Neural cell (in vitro differentiated cells): ENCODE results near the gene GSTCD. TPM values are rescaled to one million over a fixed set of nuclear protein-coding genes. Genes with fewer than 3 reads are reported as not detected.

ENCODE experiments used
- H2AFZ ChIP-seq: fragments of 200-600, 300-800 bp; sonication (generic), shearing (Covaris generic); 2 replicates; pipeline ENCODE4 v1.6.0; 2014; ENCODE audit warnings: low read depth, mild to moderate bottlenecking, antibody characterized with exemption, low read length, moderate library complexity
- H3F3A ChIP-seq: fragments of 200-600 bp; shearing (Covaris generic); 2 replicates; pipeline ENCODE4 v1.6.1; 2016; ENCODE audit warnings: mild to moderate bottlenecking, moderate library complexity, mixed read lengths, antibody characterized with exemption, low read length; ENCODE audit not compliant: insufficient read depth, poor library complexity, severe bottlenecking
- H3K27ac ChIP-seq: fragments of 200-600, 300-800 bp; sonication (generic), shearing (Covaris generic); 2 replicates; pipeline ENCODE4 v1.5.1; 2014; ENCODE audit warnings: mild to moderate bottlenecking, low read length, moderate library complexity
- H3K27me3 ChIP-seq: fragments of 300-800, 200-600 bp; sonication (generic), shearing (Covaris generic); 2 replicates; pipeline ENCODE4 v1.6.0; 2014; ENCODE audit warnings: mild to moderate bottlenecking, low read depth, low read length, moderate library complexity; ENCODE audit not compliant: insufficient read depth
- H3K36me3 ChIP-seq: fragments of 300-800, 200-600 bp; sonication (generic), shearing (Covaris generic); 2 replicates; pipeline ENCODE4 v1.5.1; 2014; ENCODE audit warnings: mild to moderate bottlenecking, antibody characterized with exemption, low read length, moderate library complexity; ENCODE audit not compliant: insufficient read depth
- H3K4me2 ChIP-seq: fragments of 300-800, 200-600 bp; sonication (generic), shearing (Covaris generic); 2 replicates; pipeline ENCODE4 v1.6.0; 2014; ENCODE audit warnings: mild to moderate bottlenecking, low read length
- H3K4me3 ChIP-seq: fragments of 300-800, 200-600 bp; sonication (generic), shearing (Covaris generic); 2 replicates; pipeline ENCODE4 v1.5.1; 2014; ENCODE audit warnings: mild to moderate bottlenecking, low read length, moderate library complexity
- H3K79me2 ChIP-seq: fragments of 200-600 bp; shearing (Covaris generic); replicated peaks from 2 replicates; pipeline ENCODE4 v1.6.0; 2014; ENCODE audit warnings: mild to moderate bottlenecking, low read length, moderate library complexity; ENCODE audit not compliant: insufficient read depth
- H3K9ac ChIP-seq: fragments of 300-800, 200-600 bp; sonication (generic), shearing (Covaris generic); 2 replicates; pipeline ENCODE4 v1.6.1; 2016; ENCODE audit warnings: mild to moderate bottlenecking, low read length, mixed read lengths
- H3K9me2 ChIP-seq: fragments of 200-600 bp; shearing (Covaris generic); 2 replicates; pipeline ENCODE4 v1.6.1; 2016; ENCODE audit warnings: mild to moderate bottlenecking, low read length, mixed read lengths; ENCODE audit not compliant: insufficient read depth
- H3K9me3 ChIP-seq: fragments of 200-600, 300-800 bp; sonication (generic), shearing (Covaris generic); 2 replicates; pipeline ENCODE4 v1.6.1; 2016; ENCODE audit warnings: mild to moderate bottlenecking, mixed run types, low read length, moderate library complexity, mixed read lengths
- H4K20me1 ChIP-seq: fragments of 200-600 bp; shearing (Covaris generic); 2 replicates; pipeline ENCODE4 v1.6.1; 2016; ENCODE audit warnings: mild to moderate bottlenecking, mixed run types; ENCODE audit not compliant: insufficient read depth
- EP300 ChIP-seq: fragments of 450-650 bp; conservative IDR thresholded peaks from 2 replicates; pipeline ENCODE4 v1.6.1; 2014; ENCODE audit warnings: antibody characterized with exemption, mild to moderate bottlenecking, moderate library complexity; ENCODE audit not compliant: poor library complexity, severe bottlenecking
- EZH2 ChIP-seq: fragments of 200-600, 300-800 bp; shearing (Covaris generic), sonication (generic); IDR thresholded peaks from 2 replicates; pipeline ENCODE4 v1.6.1; 2014; ENCODE audit warnings: antibody characterized with exemption, low read length, borderline replicate concordance, mild to moderate bottlenecking; ENCODE audit not compliant: insufficient read depth, poor library complexity, severe bottlenecking
- MXI1 ChIP-seq: fragments of 450-650 bp; conservative IDR thresholded peaks from 2 replicates; pipeline ENCODE4 v1.6.1; 2014; ENCODE audit warnings: antibody characterized with exemption, mild to moderate bottlenecking; ENCODE audit not compliant: poor library complexity, severe bottlenecking
- POLR2AphosphoS5 ChIP-seq: IDR thresholded peaks from 2 replicates; pipeline ENCODE4 v1.6.1; 2012
- RAD21 ChIP-seq: fragments of 450-650 bp; conservative IDR thresholded peaks from 2 replicates; pipeline ENCODE4 v1.6.1; 2014; ENCODE audit warnings: antibody characterized with exemption, mild to moderate bottlenecking, moderate library complexity
- SMC3 ChIP-seq: fragments of 450-650 bp; conservative IDR thresholded peaks from 2 replicates; pipeline ENCODE4 v1.6.1; 2014; ENCODE audit warnings: antibody characterized with exemption, mild to moderate bottlenecking, moderate library complexity; ENCODE audit not compliant: poor library complexity
- TAF1 ChIP-seq: IDR thresholded peaks from 2 replicates; pipeline ENCODE4 v1.6.1; 2012; ENCODE audit warnings: low read depth
- polyA plus RNA-seq: library from polyadenylated mRNA; depleted of rRNA; stranded (reverse); fragments of >200 nt; gene quantifications from 2 replicates; pipeline ENCODE4 v1.2.3, GENCODE V29; 2014
- TF ChIP-seq, protein P1 (sequence below): fragments of 450-650 bp; IDR thresholded peaks from 2 replicates; pipeline ENCODE4 v1.5.1; 2014; ENCODE audit warnings: antibody characterized with exemption, mild to moderate bottlenecking, moderate library complexity; ENCODE audit not compliant: poor library complexity, severe bottlenecking
- TF ChIP-seq, protein P2 (sequence below): IDR thresholded peaks from 2 replicates; pipeline ENCODE4 v1.6.1; 2012; ENCODE audit warnings: borderline replicate concordance

GSTCD gene
- polyA plus RNA-seq, 1 donor from 2014 or later, result 15.1 TPM

DNA sequence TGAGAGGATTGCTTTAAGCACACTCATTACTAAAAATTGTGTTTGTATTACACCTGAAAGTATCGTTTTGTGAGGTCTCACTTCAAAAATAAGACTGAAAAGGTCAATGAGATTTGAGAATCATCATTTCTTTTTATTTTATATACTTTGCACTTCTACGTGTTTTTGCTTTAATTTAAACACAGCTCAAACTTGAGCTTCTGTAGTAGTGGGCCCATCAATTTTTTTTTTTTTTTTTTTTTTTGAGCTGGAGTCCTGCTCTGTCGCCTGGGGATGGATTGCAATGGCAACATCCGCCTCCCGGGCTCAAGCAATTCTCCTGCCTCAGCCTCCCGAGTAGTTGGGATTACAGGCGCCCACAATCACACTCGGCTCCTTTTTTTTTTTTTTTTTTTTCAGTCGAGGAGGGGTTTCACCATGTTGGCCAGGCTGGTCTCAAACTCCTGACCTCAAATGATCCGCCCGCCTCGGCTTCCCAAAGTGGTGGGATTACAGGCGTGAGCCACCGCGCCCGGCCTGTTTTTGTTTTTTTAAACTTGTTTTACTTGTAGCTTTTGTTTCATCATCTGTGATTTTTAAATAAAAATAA lies 1.5 kb downstream of the GSTCD start:
- peak overlapping the region; percentile 89 for H3K4me2 ChIP-seq
- no peak for TF ChIP-seq MXI1
- TF ChIP-seq EZH2, result no peak
- no peak for TF ChIP-seq RAD21
- TF ChIP-seq EP300, result no peak
- TF ChIP-seq, protein P1, sequence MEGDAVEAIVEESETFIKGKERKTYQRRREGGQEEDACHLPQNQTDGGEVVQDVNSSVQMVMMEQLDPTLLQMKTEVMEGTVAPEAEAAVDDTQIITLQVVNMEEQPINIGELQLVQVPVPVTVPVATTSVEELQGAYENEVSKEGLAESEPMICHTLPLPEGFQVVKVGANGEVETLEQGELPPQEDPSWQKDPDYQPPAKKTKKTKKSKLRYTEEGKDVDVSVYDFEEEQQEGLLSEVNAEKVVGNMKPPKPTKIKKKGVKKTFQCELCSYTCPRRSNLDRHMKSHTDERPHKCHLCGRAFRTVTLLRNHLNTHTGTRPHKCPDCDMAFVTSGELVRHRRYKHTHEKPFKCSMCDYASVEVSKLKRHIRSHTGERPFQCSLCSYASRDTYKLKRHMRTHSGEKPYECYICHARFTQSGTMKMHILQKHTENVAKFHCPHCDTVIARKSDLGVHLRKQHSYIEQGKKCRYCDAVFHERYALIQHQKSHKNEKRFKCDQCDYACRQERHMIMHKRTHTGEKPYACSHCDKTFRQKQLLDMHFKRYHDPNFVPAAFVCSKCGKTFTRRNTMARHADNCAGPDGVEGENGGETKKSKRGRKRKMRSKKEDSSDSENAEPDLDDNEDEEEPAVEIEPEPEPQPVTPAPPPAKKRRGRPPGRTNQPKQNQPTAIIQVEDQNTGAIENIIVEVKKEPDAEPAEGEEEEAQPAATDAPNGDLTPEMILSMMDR, result no peak
- TF ChIP-seq, protein P2, sequence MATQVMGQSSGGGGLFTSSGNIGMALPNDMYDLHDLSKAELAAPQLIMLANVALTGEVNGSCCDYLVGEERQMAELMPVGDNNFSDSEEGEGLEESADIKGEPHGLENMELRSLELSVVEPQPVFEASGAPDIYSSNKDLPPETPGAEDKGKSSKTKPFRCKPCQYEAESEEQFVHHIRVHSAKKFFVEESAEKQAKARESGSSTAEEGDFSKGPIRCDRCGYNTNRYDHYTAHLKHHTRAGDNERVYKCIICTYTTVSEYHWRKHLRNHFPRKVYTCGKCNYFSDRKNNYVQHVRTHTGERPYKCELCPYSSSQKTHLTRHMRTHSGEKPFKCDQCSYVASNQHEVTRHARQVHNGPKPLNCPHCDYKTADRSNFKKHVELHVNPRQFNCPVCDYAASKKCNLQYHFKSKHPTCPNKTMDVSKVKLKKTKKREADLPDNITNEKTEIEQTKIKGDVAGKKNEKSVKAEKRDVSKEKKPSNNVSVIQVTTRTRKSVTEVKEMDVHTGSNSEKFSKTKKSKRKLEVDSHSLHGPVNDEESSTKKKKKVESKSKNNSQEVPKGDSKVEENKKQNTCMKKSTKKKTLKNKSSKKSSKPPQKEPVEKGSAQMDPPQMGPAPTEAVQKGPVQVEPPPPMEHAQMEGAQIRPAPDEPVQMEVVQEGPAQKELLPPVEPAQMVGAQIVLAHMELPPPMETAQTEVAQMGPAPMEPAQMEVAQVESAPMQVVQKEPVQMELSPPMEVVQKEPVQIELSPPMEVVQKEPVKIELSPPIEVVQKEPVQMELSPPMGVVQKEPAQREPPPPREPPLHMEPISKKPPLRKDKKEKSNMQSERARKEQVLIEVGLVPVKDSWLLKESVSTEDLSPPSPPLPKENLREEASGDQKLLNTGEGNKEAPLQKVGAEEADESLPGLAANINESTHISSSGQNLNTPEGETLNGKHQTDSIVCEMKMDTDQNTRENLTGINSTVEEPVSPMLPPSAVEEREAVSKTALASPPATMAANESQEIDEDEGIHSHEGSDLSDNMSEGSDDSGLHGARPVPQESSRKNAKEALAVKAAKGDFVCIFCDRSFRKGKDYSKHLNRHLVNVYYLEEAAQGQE, result no peak
- TF ChIP-seq POLR2AphosphoS5, result no peak
- no peak for TF ChIP-seq TAF1
- no peak for TF ChIP-seq SMC3
- no peak overlapping the region for H2AFZ ChIP-seq
- no peak overlapping the region for H3K27ac ChIP-seq
- H3K9me2 ChIP-seq, result no peaks in the 10 kb centered on the region
- peaks cover 54% of the 10 kb centered on the region for H3K79me2 ChIP-seq
- no peak overlapping the region for H3K9ac ChIP-seq
- H3K36me3 ChIP-seq, result no peaks in the 10 kb centered on the region
- H4K20me1 ChIP-seq, result no peaks in the 10 kb centered on the region
- peak overlapping the region; percentile 88 for H3K4me3 ChIP-seq
- no peaks in the 10 kb centered on the region for H3K9me3 ChIP-seq
- peaks cover 8% of the 10 kb centered on the region for H3F3A ChIP-seq
- no peaks in the 10 kb centered on the region for H3K27me3 ChIP-seq

DNA sequence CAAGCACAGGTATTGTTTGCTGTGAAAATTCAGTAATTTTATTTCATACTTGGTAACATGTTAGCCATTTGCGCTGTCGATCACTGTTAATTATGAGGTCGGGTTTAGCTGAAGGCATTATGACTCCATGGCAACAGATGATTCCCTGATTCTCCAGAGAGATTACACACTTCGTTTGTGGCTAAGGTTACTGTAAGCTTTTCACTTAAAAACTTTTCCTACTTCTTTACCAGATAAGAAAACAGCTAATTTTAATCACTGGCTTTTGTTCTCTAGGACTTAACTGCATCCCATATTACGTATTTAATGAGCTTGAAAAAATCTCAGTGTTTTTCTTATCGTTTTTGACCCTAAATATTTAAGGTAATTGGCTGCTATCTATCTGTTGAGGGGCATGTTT lies 2.1 kb downstream of the GSTCD start:
- Histone ChIP-seq H3K4me3 (peak overlapping the region; percentile 30), H3K36me3 (no peaks in the 10 kb centered on the region), H4K20me1 (no peaks in the 10 kb centered on the region), H3K27me3 (no peaks in the 10 kb centered on the region), H2AFZ (no peak overlapping the region), H3K9me2 (no peaks in the 10 kb centered on the region), H3K27ac (no peak overlapping the region), H3K79me2 (peaks cover 55% of the 10 kb centered on the region), H3K4me2 (no peak overlapping the region), H3F3A (peaks cover 8% of the 10 kb centered on the region), H3K9ac (no peak overlapping the region), H3K9me3 (no peaks in the 10 kb centered on the region)
- TF ChIP-seq, protein P1, result no peak
- TF ChIP-seq MXI1 (no peak), TAF1 (no peak), EP300 (no peak), RAD21 (no peak), SMC3 (no peak), EZH2 (no peak), POLR2AphosphoS5 (no peak)
- TF ChIP-seq, protein P2, result no peak
